Amniotic stem cell (primary cell): ENCODE measurements around the gene MVB12B.
A peak's percentile ranks its signal among the peaks of the same experiment; 100 is the strongest.

Experiments used
- DNase-seq: peaks from one replicate; lab custom pipeline; 2025; lab: John Stamatoyannopoulos, UW

Gene MVB12B

DNA sequence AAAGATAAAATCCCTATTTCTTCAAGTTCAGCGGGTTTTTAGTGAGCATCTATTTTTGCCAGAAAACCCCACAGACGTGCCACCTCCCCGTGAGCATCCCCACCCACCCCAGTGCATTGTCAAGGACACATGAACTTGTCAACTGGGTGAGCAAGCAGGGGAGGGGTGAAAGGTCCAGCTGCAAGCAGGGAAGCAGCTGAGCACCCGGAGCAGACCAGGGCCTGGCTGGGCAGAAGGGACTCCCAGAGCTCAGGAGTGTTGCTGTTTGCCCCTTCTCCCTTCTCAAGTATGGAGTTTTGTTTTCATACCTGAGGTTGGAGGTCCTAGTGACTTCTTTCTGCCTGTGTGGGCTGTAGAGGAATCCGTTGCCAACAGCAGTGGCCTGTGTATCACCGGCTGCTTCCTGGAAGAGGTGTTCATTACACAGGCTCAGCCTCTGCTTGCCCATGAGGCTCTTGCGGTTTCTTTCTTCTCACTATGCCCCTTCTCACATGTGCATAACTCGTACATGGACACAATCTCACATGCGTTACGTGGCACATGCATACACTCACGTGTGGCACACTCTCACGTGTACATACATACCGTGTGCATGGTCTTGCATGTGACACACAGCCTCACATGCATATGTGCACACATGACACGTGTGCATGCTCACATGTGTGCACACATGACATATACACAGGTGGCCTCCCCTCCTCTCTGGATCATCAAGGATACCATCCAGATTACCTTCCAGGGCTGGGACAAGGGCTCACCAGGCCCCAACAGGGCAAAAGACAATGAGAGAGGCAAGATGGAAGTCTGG lies 126.7 kb downstream of the MVB12B start:
- DNase-seq, result no peak

DNA sequence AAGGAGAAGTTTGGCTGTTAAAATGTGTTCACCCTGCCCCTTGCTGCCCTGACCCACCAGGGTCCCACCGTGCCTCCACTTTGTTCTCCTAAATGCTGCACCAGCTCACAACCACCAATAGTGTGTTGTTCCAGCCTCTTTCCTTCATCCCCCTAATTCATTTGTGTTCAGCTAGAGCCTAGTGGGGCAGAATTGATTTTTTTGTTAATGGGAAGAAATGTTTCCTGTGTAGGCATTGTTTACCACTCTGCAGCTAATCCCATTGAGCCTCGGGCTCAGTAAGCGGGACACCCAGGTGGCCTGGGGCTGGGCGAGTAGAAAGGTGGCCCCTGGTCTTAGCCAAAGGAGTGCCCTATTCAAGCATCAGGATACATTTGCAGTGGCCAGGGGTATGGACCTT lies 127.6 kb downstream of the MVB12B start:
- no peak for DNase-seq

GRCh38 chr9:126454795-126455194 lies 128.2 kb downstream of the MVB12B start:
- no peak for DNase-seq

DNA sequence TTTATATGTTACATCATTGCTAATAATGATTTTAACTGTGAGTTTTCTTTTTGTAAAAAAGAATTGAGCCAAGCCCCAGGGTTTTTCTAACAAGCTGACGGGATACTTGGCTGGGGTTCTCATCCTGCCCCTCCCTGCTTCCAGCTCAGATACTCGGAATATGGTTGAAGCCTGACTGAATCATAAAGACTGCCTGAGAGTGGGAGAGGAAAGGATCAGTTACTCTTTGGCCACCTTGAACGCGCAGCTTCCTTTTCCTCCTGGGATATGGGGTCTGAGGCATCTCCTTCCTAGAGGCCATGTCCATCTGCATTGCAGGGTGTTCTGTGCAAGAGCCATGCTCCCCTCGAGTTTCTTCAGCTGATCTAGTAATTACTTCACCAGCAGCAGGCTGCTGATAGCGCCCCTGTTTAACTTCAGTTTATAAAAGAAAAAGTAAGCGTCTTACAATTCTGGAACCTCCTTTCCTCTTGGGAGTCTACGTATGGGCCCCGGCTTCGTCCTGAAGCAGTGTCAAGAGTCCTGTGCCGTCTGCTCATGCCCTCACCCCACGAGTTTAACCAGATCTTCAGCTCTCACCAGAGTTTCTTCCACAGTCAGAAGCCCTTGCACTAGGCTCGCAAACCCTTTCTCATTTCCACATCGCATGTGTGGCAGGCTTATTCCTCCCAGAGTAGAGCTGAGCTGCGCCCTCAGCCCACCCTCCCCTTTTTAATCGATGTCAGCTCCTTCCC lies 130.0 kb downstream of the MVB12B start:
- no peak for DNase-seq

DNA sequence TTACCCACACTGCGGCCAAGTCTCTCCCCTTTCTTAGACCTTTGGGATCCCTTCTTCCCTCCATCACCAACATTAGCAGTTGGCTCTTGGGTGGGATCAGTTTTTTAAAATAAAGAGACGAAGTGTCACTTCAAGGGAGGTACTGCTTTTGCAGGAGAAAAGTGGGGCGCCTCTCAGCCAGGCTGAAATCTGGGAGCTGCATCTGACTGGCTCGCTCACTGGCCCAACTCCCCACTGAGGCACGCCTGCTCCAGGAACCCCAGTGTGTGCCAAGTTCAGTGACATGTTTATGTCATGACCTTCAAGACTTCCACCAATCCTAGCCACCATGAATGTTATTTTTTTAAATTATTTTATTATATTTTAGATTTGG lies 130.5 kb downstream of the MVB12B start:
- DNase-seq, result no peak

- DNase-seq, result no peak
These were observed 131.3 kb downstream of the MVB12B start for GRCh38 chr9:126457890-126458289.

- DNase-seq, result no peak
These were observed 132.5 kb downstream of the MVB12B start for GRCh38 chr9:126459126-126459525.

- no peak for DNase-seq
These were observed 132.9 kb downstream of the MVB12B start for GRCh38 chr9:126459546-126459945.

- no peak for DNase-seq
These were observed 133.6 kb downstream of the MVB12B start for GRCh38 chr9:126459965-126460843.

DNA sequence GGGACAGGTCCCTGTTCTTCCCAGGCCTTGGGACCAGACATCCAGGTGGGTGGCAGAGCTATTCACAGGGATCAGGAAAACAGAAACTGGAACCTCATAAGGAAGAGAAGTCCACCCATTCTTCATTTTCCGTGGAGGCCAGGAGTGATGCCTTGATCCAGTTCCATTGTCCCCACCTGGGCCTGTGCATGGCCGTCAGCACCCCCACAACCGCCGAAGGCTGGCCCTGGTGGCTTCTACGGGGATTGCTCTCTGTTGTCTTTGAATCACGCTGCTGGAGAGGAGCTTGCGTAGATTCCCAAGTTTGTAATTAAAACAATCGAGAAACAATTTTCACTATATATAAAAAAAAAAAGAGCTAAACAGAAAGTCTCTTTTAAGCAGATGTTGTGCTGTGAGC lies 134.4 kb downstream of the MVB12B start:
- DNase-seq, result no peak

- no peak for DNase-seq
These were observed 135.0 kb downstream of the MVB12B start for GRCh38 chr9:126461608-126462007.

GRCh38 chr9:126462617-126463016 lies 136.0 kb downstream of the MVB12B start:
- no peak for DNase-seq

DNA sequence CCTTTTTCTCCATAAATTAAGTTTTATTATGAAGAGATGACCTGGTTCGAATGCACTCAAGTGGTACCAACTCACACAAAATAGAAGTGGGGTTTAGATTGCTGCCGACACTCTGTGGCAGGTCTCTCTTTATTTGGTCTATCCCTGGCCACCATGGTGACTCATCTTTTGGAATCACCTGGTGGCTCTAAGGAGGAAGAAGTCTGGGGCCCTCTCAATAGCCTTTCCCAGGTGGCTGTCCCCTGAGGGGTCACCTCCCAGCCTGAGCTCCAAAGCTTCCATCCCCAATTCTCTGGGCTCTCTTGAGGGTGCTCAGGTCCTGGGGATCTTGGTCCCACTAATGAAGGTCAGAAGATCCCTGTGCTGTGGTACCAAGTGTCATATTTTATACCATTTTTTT lies 136.8 kb downstream of the MVB12B start:
- DNase-seq, result no peak

DNA sequence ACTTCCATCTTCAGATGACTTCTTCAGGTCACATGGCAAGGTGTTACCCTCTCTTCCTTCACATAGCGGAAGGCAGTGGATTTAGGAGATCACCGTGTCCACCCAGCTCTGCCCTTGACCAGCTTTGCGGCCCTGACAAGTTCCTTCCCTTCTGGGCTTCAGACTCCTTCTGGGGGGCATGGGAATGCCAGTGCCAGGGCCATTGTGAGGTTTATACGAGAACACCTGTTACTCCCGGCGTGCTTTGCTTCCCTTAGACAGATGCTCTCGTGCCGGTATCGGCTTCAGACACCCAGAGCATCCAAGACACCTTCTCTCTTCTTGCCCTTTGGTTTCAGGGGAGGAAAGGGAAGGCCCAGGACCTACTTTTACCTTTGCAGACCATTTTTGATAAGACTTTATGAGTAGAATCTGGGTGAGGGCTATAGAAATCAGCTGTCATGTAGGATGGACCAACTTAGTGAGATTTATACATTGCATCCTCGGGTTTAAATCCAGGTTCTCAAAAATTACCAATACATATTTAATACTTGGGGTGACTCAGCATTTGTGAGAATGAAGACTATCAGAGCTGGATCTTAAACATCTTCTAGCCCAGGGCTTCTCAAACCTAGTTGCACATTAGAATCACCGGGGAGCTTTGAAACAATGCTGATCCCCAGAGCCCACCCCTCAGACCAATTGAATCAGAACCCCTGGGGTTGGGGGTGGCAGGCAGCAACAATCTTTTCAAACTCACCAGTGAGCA lies 138.2 kb downstream of the MVB12B start:
- no peak for DNase-seq

DNA sequence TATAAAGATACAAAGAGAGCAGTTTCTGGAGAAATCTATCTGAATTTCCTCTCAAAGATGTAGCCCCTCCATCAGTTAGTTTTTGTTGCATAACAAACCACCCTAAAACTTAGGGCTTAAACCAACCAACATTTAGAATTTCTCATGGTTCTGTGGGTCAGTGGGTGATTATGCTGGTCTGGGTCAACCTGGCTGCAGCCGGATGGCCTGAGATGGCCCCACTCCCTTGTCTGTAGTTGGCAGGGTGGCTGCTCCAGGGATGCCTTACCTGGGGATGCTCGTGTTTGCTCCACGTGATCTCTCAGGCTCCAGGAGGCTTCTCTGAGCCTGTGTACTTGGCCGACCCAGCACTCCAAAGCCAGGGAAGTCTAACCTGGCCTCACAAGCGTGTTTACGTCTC lies 139.3 kb downstream of the MVB12B start:
- DNase-seq, result no peak

- DNase-seq, result no peak
These were observed 141.7 kb downstream of the MVB12B start for GRCh38 chr9:126468141-126468825.

DNA sequence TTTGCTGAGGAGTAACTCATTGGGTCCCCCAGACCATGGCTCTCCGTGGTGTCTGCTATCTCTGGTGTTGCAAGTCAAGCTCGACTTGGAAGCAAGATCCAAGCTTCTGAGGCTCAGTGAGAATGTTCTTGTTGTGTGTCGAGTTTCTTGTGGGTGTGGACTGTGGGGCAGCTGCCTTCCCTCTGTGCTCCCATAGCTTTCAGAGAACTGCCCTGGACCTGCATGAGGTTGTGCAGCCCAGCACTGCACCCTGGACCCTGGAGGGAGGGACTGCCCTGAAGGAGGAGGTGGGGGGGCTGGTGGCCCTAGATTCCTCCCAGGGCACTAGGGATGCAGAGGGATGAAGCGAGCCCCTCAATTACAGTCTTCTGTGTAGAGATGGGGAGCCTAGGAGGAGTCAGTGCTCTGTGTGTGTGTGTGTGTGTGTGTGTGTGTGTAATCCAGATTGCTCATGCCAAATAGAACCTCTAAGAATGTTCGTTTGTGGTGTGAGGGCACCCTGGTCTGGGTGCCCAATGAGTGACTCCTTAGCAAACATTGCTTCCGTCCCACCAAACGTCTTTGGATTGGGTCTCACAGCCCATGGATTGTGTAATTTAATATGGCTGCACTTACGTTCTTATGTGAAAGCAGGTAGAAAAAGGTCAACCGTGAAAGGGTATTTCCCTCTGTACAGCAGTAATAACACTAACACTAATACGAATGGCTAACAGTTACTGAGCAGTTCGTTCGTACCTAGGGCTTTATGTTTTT lies 143.8 kb downstream of the MVB12B start:
- DNase-seq, result no peak

DNA sequence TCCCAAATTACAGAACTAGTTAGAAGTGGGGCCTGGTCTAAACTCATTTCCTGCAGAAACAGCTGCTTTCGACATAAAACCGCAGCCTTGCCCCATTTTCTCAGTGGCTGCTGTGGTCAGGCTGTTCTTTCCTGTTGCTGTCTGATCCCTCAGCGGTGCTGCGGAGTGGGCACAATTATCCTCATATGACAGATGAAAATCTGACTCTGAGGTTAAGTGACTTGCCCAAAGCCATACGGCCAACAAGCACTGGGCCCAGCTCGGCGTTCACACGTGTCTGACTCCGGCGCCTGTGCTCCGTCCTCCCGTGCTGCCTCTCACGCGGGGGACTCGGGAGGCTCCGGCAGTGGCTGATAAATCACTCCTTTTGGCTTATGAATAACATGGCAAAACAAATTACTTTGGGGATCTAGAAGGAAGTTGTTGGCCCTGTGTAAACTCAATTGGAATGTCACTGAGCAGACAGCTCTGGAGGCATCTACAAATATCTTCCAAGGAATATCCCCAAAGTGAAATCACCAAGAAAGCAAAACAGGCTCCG lies 144.5 kb downstream of the MVB12B start:
- DNase-seq, result peak; percentile 13

- DNase-seq, result no peak
These were observed 145.7 kb downstream of the MVB12B start for GRCh38 chr9:126472198-126472947.

GRCh38 chr9:126472948-126473298 lies 146.3 kb downstream of the MVB12B start:
- no peak for DNase-seq
